ENCODE data around the gene CXCL6. TPM values are rescaled to one million over a fixed set of nuclear protein-coding genes. Genes with fewer than 3 reads are reported as not detected.

CXCL6 gene
- polyA plus RNA-seq, 1 experiment = 0.43 TPM

GRCh38 chr4:73803213-73803612 lies 33.3 kb upstream of the CXCL6 start:
- no peaks in the 10 kb centered on the region for H3K27me3 ChIP-seq (ENCODE audit: control insufficient read depth, insufficient read depth, low read length)
- ChIA-PET POLR2A (no interaction called here), CTCF (interaction anchor here (1.6 kb wide), 1 partner anchor 140 kb away, joined by 5 read pairs; no protein-coding TSS in a partner anchor)
- peaks cover 5% of the 10 kb centered on the region for H3K9me3 ChIP-seq (ENCODE audit: control insufficient read depth, insufficient read depth, low read length)
- no peak overlapping the region for H3K4me3 ChIP-seq (ENCODE audit: low read depth, low read length)
- DNase-seq (ENCODE audit: low read depth, low spot score) = no peak
- no peak overlapping the region for H3K27ac ChIP-seq (ENCODE audit: low read depth, low read length)
- TF ChIP-seq, protein P1, sequence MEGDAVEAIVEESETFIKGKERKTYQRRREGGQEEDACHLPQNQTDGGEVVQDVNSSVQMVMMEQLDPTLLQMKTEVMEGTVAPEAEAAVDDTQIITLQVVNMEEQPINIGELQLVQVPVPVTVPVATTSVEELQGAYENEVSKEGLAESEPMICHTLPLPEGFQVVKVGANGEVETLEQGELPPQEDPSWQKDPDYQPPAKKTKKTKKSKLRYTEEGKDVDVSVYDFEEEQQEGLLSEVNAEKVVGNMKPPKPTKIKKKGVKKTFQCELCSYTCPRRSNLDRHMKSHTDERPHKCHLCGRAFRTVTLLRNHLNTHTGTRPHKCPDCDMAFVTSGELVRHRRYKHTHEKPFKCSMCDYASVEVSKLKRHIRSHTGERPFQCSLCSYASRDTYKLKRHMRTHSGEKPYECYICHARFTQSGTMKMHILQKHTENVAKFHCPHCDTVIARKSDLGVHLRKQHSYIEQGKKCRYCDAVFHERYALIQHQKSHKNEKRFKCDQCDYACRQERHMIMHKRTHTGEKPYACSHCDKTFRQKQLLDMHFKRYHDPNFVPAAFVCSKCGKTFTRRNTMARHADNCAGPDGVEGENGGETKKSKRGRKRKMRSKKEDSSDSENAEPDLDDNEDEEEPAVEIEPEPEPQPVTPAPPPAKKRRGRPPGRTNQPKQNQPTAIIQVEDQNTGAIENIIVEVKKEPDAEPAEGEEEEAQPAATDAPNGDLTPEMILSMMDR (IDR thresholded peaks at IDR 0.05; ENCODE audit: low read depth, low read length) = no peak

- no peaks in the 10 kb centered on the region for H3K9me3 ChIP-seq (ENCODE audit: control insufficient read depth, insufficient read depth, low read length)
- H3K4me3 ChIP-seq (ENCODE audit: low read depth, low read length) = no peak overlapping the region
- TF ChIP-seq, protein P1 (IDR thresholded peaks at IDR 0.05; ENCODE audit: low read depth, low read length) = no peak
- no peak for DNase-seq (ENCODE audit: low read depth, low spot score)
- POLR2A ChIA-PET = no interaction called here
- no peaks in the 10 kb centered on the region for H3K27me3 ChIP-seq (ENCODE audit: control insufficient read depth, insufficient read depth, low read length)
- no peak overlapping the region for H3K27ac ChIP-seq (ENCODE audit: low read depth, low read length)
- CTCF ChIA-PET = no interaction called here
These were observed 26.3 kb upstream of the CXCL6 start for GRCh38 chr4:73810191-73810590.

- Histone ChIP-seq H3K27ac (ENCODE audit: low read depth, low read length) (no peak overlapping the region), H3K9me3 (ENCODE audit: control insufficient read depth, insufficient read depth, low read length) (no peaks in the 10 kb centered on the region), H3K4me3 (ENCODE audit: low read depth, low read length) (no peak overlapping the region), H3K27me3 (ENCODE audit: control insufficient read depth, insufficient read depth, low read length) (no peaks in the 10 kb centered on the region)
- no peak for DNase-seq (ENCODE audit: low read depth, low spot score)
- TF ChIP-seq, protein P1 (IDR thresholded peaks at IDR 0.05; ENCODE audit: low read depth, low read length) = no peak
- CTCF ChIA-PET = no interaction called here
- POLR2A ChIA-PET = no interaction called here
These were observed 24.6 kb upstream of the CXCL6 start for GRCh38 chr4:73811841-73812240.

DNA sequence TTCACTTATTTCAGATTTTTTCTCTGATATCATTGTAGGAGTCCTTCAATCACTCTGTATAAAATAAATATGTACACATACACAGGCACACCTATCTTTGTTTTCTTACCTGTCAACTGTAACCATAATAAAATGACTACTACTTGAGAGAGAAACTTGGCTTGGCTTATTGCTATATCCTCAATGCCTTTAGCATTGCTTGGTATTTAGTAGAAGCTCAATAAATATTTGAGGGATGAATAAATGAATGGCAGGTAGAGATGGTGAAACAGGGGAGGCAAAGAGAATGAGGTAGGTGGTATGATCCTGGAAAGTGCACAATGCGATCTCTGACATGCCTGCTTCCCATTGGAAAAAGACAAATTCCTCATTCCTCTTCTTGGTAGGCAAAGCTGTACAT lies 21.8 kb upstream of the CXCL6 start:
- Histone ChIP-seq H3K4me3 (ENCODE audit: low read depth, low read length) (no peak overlapping the region), H3K9me3 (ENCODE audit: control insufficient read depth, insufficient read depth, low read length) (no peaks in the 10 kb centered on the region), H3K27ac (ENCODE audit: low read depth, low read length) (no peak overlapping the region), H3K27me3 (ENCODE audit: control insufficient read depth, insufficient read depth, low read length) (no peaks in the 10 kb centered on the region)
- CTCF ChIA-PET = no interaction called here
- no peak for DNase-seq (ENCODE audit: low read depth, low spot score)
- POLR2A ChIA-PET = no interaction called here
- TF ChIP-seq, protein P1 (IDR thresholded peaks at IDR 0.05; ENCODE audit: low read depth, low read length) = no peak

DNA sequence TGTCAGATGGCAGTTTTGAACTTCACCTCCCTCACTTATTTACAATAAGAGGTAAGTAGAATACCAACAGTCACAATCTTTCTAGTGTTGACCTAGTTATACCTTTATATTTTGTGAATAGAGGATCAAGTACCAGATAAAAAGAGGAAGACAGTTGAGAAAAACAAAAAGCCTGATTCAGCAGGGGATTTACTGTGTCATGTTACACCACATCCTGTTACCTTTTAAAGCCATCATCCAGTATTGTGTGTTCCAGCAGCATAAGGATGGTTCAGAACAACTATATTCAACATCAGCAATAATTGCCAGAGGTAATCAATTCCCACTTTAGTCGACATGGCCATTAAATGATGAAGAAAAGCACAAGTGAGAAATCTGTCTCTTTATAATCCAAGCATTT lies 21.3 kb upstream of the CXCL6 start:
- Histone ChIP-seq H3K9me3 (ENCODE audit: control insufficient read depth, insufficient read depth, low read length) (no peaks in the 10 kb centered on the region), H3K27me3 (ENCODE audit: control insufficient read depth, insufficient read depth, low read length) (no peaks in the 10 kb centered on the region), H3K27ac (ENCODE audit: low read depth, low read length) (no peak overlapping the region), H3K4me3 (ENCODE audit: low read depth, low read length) (no peak overlapping the region)
- no peak for DNase-seq (ENCODE audit: low read depth, low spot score)
- ChIA-PET CTCF (no interaction called here), POLR2A (no interaction called here)
- TF ChIP-seq, protein P1 (IDR thresholded peaks at IDR 0.05; ENCODE audit: low read depth, low read length) = no peak

All from AG04450 (cell line).